ENCODE measurements around the gene OR13J1.

Gene OR13J1

GRCh38 chr9:35882263-35882848 is 12.2 kb upstream of the OR13J1 start:
- H3K27ac ChIP-seq (ENCODE audit: low read length), result no peak overlapping the region
- H3K9ac ChIP-seq (ENCODE audit: low read length), result no peak overlapping the region

DNA sequence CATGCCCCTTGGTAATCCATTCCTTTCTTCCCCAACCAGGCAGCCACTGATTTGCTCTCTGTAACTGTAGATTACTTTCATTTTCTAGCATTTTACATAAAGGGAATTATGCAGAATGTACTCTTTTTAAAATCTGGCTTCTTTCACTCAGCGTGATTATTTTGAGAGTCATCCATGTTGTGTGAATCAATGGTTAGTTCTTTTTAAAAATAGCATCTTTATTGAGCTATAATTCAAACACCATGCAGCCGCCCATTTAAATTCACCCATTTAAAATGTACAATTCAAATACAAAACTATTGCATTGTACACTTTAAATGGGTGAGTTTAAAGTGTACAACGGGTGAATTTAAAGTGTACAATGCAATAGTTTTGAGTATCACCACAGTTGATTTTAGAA is 2.3 kb upstream of the OR13J1 start:
- no peaks in the 10 kb centered on the region for H3K4me1 ChIP-seq (ENCODE audit: low read length)
- no peak overlapping the region for H2AFZ ChIP-seq (ENCODE audit: low read depth, low read length)
- H3K79me2 ChIP-seq (ENCODE audit: low read length), result no peaks in the 10 kb centered on the region
- H3K4me2 ChIP-seq (ENCODE audit: low read length), result no peak overlapping the region
- H3K36me3 ChIP-seq (replicated peaks; ENCODE audit: low read depth, low read length), result no peaks in the 10 kb centered on the region
- H3K27me3 ChIP-seq (ENCODE audit: low read depth, low read length), result peaks cover 7% of the 10 kb centered on the region; the same call in 1 of the 2 replicates
- H3K4me3 ChIP-seq (ENCODE audit: low read length), result no peak overlapping the region
- H4K20me1 ChIP-seq (ENCODE audit: insufficient read depth, low read length), result no peaks in the 10 kb centered on the region
- TF ChIP-seq EZH2phosphoT487 (IDR thresholded peaks at IDR 0.05; ENCODE audit: low read depth) (no peak), CTCF (IDR thresholded peaks at IDR 0.05; ENCODE audit: low read depth, low read length) (no peak)
- H3K9me3 ChIP-seq (ENCODE audit: insufficient read depth, low read length), result peaks cover 4% of the 10 kb centered on the region; the same call in 1 of the 2 replicates
- no peak overlapping the region for H3K27ac ChIP-seq (ENCODE audit: low read length)
- no peak overlapping the region for H3K9ac ChIP-seq (ENCODE audit: low read length)

More at GRCh38 chr9:35882263-35882848, 12.2 kb upstream of the OR13J1 start:
- no peak overlapping the region for H2AFZ ChIP-seq (ENCODE audit: low read depth, low read length)
- H3K4me1 ChIP-seq (ENCODE audit: low read length), result no peaks in the 10 kb centered on the region
- no peak overlapping the region for H3K4me2 ChIP-seq (ENCODE audit: low read length)
- H3K36me3 ChIP-seq (replicated peaks; ENCODE audit: low read depth, low read length), result no peaks in the 10 kb centered on the region
- peaks cover 4% of the 10 kb centered on the region; the same call in 1 of the 2 replicates for H3K9me3 ChIP-seq (ENCODE audit: insufficient read depth, low read length)
- H4K20me1 ChIP-seq (ENCODE audit: insufficient read depth, low read length), result no peaks in the 10 kb centered on the region
- H3K4me3 ChIP-seq (ENCODE audit: low read length), result no peak overlapping the region
- TF ChIP-seq CTCF (IDR thresholded peaks at IDR 0.05; ENCODE audit: low read depth, low read length) (peak; percentile 96), EZH2phosphoT487 (IDR thresholded peaks at IDR 0.05; ENCODE audit: low read depth) (no peak)
- H3K79me2 ChIP-seq (ENCODE audit: low read length), result no peaks in the 10 kb centered on the region
- H3K27me3 ChIP-seq (ENCODE audit: low read depth, low read length), result peaks cover 11% of the 10 kb centered on the region

DNA sequence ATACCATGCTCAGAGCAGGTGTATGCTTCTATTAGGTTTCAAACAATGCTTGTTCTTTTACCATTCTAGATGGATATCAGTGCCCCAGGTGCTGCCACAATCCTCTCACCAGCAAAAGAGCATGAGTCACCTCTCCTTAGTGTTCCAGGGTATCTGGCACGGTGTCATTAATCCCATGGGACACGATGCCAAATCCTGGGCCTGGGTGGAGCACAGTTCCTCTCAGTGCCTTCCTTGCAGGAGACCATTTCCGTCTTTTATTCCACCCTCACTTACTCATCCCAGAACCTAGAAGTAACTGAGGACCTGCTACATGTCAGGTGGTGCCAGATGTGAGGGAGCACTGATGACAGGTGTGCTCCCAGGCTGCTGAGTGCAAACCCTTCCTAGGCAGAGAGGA is 1.3 kb upstream of the OR13J1 start:
- Histone ChIP-seq H3K9me3 (ENCODE audit: insufficient read depth, low read length) (no peaks in the 10 kb centered on the region), H3K4me2 (ENCODE audit: low read length) (no peak overlapping the region), H3K27ac (ENCODE audit: low read length) (no peak overlapping the region), H3K9ac (ENCODE audit: low read length) (no peak overlapping the region), H3K27me3 (ENCODE audit: low read depth, low read length) (peaks cover 7% of the 10 kb centered on the region; the same call in 1 of the 2 replicates), H3K4me3 (ENCODE audit: low read length) (no peak overlapping the region), H4K20me1 (ENCODE audit: insufficient read depth, low read length) (no peaks in the 10 kb centered on the region), H3K4me1 (ENCODE audit: low read length) (no peaks in the 10 kb centered on the region), H2AFZ (ENCODE audit: low read depth, low read length) (no peak overlapping the region), H3K79me2 (ENCODE audit: low read length) (no peaks in the 10 kb centered on the region), H3K36me3 (replicated peaks; ENCODE audit: low read depth, low read length) (no peaks in the 10 kb centered on the region)
- TF ChIP-seq EZH2phosphoT487 (IDR thresholded peaks at IDR 0.05; ENCODE audit: low read depth) (no peak), CTCF (IDR thresholded peaks at IDR 0.05; ENCODE audit: low read depth, low read length) (no peak)

DNA sequence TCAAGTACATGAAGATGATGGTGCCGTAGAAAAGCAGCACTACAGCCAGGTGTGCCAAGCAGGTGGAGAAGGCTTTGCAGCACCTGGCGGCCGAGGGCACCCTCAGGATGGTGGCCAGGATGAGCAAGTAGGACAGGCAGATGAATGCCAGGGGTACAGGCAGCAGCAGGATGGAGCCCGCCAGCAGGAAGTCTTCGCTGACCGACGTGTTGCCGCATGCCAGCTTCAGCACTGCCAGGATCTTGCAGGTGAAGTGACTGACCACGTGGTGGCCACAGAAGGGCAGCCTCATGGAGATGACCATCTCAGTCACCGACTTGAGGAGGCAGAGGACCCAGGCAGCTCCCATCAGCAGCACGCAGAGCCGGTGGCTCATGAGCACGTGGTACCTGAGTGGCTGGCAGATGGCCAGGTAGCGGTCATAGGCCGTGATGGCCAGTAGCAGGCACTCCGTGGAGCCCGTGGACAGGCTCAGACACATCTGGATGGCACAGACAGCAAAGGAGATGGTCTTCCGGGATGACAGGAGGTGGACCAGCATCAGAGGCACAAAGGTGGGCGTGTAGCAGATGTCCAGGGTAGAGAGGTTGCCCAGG is 482 bp downstream of the OR13J1 start:
- Histone ChIP-seq H3K9me3 (ENCODE audit: insufficient read depth, low read length) (no peaks in the 10 kb centered on the region), H3K27me3 (ENCODE audit: low read depth, low read length) (no peaks in the 10 kb centered on the region), H3K4me1 (ENCODE audit: low read length) (no peaks in the 10 kb centered on the region), H3K27ac (ENCODE audit: low read length) (no peak overlapping the region), H3K4me2 (ENCODE audit: low read length) (no peak overlapping the region), H3K36me3 (replicated peaks; ENCODE audit: low read depth, low read length) (no peaks in the 10 kb centered on the region), H2AFZ (ENCODE audit: low read depth, low read length) (no peak overlapping the region), H3K9ac (ENCODE audit: low read length) (no peak overlapping the region), H4K20me1 (ENCODE audit: insufficient read depth, low read length) (no peaks in the 10 kb centered on the region), H3K79me2 (ENCODE audit: low read length) (no peaks in the 10 kb centered on the region), H3K4me3 (ENCODE audit: low read length) (no peak overlapping the region)
- TF ChIP-seq CTCF (IDR thresholded peaks at IDR 0.05; ENCODE audit: low read depth, low read length), result no peak
- no peak for TF ChIP-seq EZH2phosphoT487 (IDR thresholded peaks at IDR 0.05; ENCODE audit: low read depth)

Data from OCI-LY3 (cell line).